PC-9 (cell line): ENCODE data around the gene ALMS1. TPM values are rescaled to one million over a fixed set of nuclear protein-coding genes. Genes with fewer than 3 reads are reported as not detected.

Source experiments
- BruUV-seq: library from RNA; stranded (reverse); fragments of 400-500 nt; replicated peaks from 2 replicates; lab custom pipeline; 2021; lab: Mats Ljungman, UMichigan
- CTCF ChIA-PET: fragments of 300-600 bp; sonication (Branson Sonifier 250); formaldehyde crosslinking; loops from one replicate; lab custom pipeline; 2022; ENCODE audit warnings: antibody characterized with exemption; lab: Charles Lee
- POLR2A ChIA-PET: fragments of 300-600 bp; sonication (Branson Sonifier 250); formaldehyde crosslinking; loops from one replicate; lab custom pipeline; 2022; ENCODE audit warnings: antibody characterized with exemption; ENCODE audit not compliant: unreplicated experiment; lab: Charles Lee
- DNase-seq, 2 experiments: peaks; one replicate each; pipeline versions ENCODE4 v3.0.0 to v3.0.0-alpha.2; 2015 to 2022; ENCODE audit warnings: mixed read lengths in 1 of 2
- H2AFZ ChIP-seq: fragments of 200-600 bp; sonication (generic); 2 replicates; pipeline ENCODE4 v1.8.1; 2017; ENCODE audit warnings: antibody characterized with exemption
- H3F3A ChIP-seq: fragments of 200-600 bp; sonication (generic); 2 replicates; pipeline ENCODE4 v1.8.1; 2017; ENCODE audit warnings: antibody characterized with exemption, mild to moderate bottlenecking, low read depth; ENCODE audit not compliant: insufficient read depth
- H3K27ac ChIP-seq: fragments of 200-600 bp; sonication (generic); 2 replicates; pipeline ENCODE4 v1.6.1; 2016; ENCODE audit warnings: mixed run types
- H3K27me3 ChIP-seq: fragments of 200-600 bp; sonication (generic); 2 replicates; pipeline ENCODE4 v1.6.1; 2016; ENCODE audit warnings: low read depth, mixed run types; ENCODE audit not compliant: insufficient read depth
- H3K36me3 ChIP-seq: fragments of 200-600 bp; sonication (generic); 2 replicates; pipeline ENCODE4 v1.6.1; 2016; ENCODE audit warnings: low read depth, mixed run types
- H3K4me1 ChIP-seq: fragments of 200-600 bp; sonication (generic); replicated peaks from 2 replicates; pipeline ENCODE4 v1.6.1; 2016; ENCODE audit warnings: mixed run types; ENCODE audit not compliant: insufficient read depth
- H3K4me2 ChIP-seq: fragments of 200-600 bp; sonication (generic); 2 replicates; pipeline ENCODE4 v1.6.1; 2017; ENCODE audit warnings: mixed run types
- H3K4me3 ChIP-seq: fragments of 200-600 bp; sonication (generic); 2 replicates; pipeline ENCODE4 v1.6.1; 2016; ENCODE audit warnings: mixed run types
- H3K79me2 ChIP-seq: fragments of 200-600 bp; sonication (generic); 2 replicates; pipeline ENCODE4 v1.6.1; 2017; ENCODE audit warnings: low read depth, mixed run types
- H3K9me2 ChIP-seq: fragments of 200-600 bp; sonication (generic); 2 replicates; pipeline ENCODE4 v1.8.1; 2017; ENCODE audit warnings: mild to moderate bottlenecking; ENCODE audit not compliant: insufficient read depth
- H3K9me3 ChIP-seq: fragments of 200-600 bp; sonication (generic); 2 replicates; pipeline ENCODE4 v1.8.1; 2016; ENCODE audit warnings: low read depth; ENCODE audit not compliant: insufficient read depth
- H4K20me1 ChIP-seq: fragments of 200-600 bp; sonication (generic); 2 replicates; pipeline ENCODE4 v1.8.1; 2017; ENCODE audit not compliant: insufficient read depth
- CTCF ChIP-seq: fragments of 200-600 bp; sonication (generic); conservative IDR thresholded peaks from 2 replicates; pipeline ENCODE4 v1.6.1; 2017; ENCODE audit warnings: mixed run types, antibody characterized with exemption, mild to moderate bottlenecking, moderate library complexity
- EZH2 ChIP-seq: fragments of 200-600 bp; sonication (generic); IDR thresholded peaks from 2 replicates; pipeline ENCODE4 v1.8.0; 2017; ENCODE audit warnings: antibody characterized with exemption, low read depth
- intact Hi-C: fragments of 100-400 bp; cut with micrococcal nuclease; formaldehyde crosslinking; loops from one replicate; pipeline ENCODE4 v1.10.0; 2022; ENCODE audit not compliant: unreplicated experiment
- total RNA-seq: library from RNA; stranded (reverse); gene quantifications from 2 replicates; pipeline ENCODE4 v1.2.3, GENCODE V29; 2021

ALMS1 gene
- total RNA-seq, 1 experiment from 2014 or later: 16.7 TPM

- POLR2A ChIA-PET: no interaction called here
- BruUV-seq: no TSS peak
- TF ChIP-seq CTCF (no peak), EZH2 (no peak)
Measured at GRCh38 chr2:73350035-73350691, 35.5 kb upstream of the ALMS1 start.

DNA sequence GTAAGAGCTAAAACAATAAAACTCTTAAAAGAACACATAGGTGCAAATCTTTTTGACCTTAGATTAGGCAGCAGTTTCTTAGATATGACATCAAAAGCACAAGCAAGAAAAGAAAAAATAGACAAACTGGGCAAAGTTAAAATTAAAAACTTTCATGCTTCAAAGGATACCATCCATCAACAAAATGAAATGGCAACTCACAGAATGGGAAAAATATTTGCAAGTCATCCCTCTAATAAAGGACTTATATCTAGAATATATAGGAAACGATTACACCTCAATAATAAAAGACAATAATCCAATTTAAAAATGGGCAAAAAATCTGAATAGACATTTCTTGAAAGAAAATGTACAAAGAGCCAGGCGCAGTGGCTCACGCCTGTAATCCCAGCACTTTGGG is 29.5 kb upstream of the ALMS1 start:
- Histone ChIP-seq H3K9me3 (no peaks in the 10 kb centered on the region), H3K79me2 (no peaks in the 10 kb centered on the region), H3K27ac (no peak overlapping the region), H3K4me3 (no peak overlapping the region), H3K4me1 (no peaks in the 10 kb centered on the region), H3K9me2 (no peaks in the 10 kb centered on the region), H3K4me2 (no peak overlapping the region), H2AFZ (no peak overlapping the region), H4K20me1 (no peaks in the 10 kb centered on the region; the same call in 1 of the 2 replicates), H3K27me3 (no peaks in the 10 kb centered on the region), H3F3A (0 out of 2 replicates have a peak, but pooled peaks cover 5% of the 10 kb centered on the region), H3K36me3 (no peaks in the 10 kb centered on the region)
- POLR2A ChIA-PET: no interaction called here
- no peak for DNase-seq
- BruUV-seq: no TSS peak
- TF ChIP-seq EZH2 (no peak), CTCF (no peak)
- CTCF ChIA-PET: no interaction called here
- intact Hi-C loops: no loop called here

More at GRCh38 chr2:73350035-73350691, 35.5 kb upstream of the ALMS1 start:
- CTCF ChIA-PET: no interaction called here
- H3K36me3 ChIP-seq: no peaks in the 10 kb centered on the region
- H4K20me1 ChIP-seq: no peaks in the 10 kb centered on the region
- no peaks in the 10 kb centered on the region for H3K4me1 ChIP-seq
- DNase-seq: no peak
- no peak overlapping the region for H3K4me3 ChIP-seq
- intact Hi-C loops: no loop called here
- H3K79me2 ChIP-seq: no peaks in the 10 kb centered on the region
- peaks cover 28% of the 10 kb centered on the region for H3K27me3 ChIP-seq
- H3K9me2 ChIP-seq: no peaks in the 10 kb centered on the region
- H3K27ac ChIP-seq: no peak overlapping the region
- H2AFZ ChIP-seq: no peak overlapping the region
- H3K4me2 ChIP-seq: no peak overlapping the region
- no peaks in the 10 kb centered on the region for H3F3A ChIP-seq
- H3K9me3 ChIP-seq: no peaks in the 10 kb centered on the region

DNA sequence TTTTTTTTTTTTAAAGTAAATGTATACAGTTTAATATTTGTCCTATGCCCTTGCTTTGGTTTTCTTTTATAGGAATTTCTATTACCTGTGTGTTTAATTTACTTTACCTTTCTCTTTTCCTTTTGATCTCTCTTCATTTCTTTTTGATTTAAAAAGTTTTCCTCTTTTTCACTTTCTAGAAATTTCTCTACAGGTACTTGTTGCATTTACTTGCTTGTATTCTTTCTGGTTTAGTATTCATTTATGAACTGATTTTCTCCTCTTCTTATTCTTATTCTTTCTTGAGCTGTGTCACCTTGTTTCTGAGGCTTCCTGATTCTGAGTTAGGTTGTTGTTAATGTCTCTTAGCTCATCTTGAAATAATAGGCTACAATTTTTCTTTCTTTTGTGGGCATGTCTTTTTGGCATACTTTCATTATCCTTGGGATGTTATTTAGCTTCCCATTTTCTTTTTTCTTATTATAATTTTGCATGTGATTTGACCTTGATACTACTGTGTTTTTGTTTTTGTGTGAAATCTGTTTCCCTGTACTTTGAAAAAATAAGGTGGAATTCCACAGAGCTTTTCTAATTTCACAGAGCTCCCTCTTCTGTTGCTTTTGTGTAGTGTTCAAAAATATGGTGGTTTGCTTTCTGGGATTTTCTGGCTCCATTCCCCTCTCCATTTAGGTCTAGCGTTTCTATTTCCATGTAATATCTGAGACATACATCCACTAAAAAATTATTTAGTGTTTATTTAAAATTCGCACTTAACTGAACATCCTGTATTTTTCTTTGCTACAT is 25.5 kb upstream of the ALMS1 start:
- no peak overlapping the region for H2AFZ ChIP-seq
- no peak overlapping the region for H3K4me3 ChIP-seq
- BruUV-seq: no TSS peak
- CTCF ChIA-PET: interaction anchor here (0.6 to 1.1 kb wide), 2 partner anchors 60 to 127 kb away, joined by 3 to 5 read pairs; partner anchors contain the start of gene PRADC1
- POLR2A ChIA-PET: interaction anchor here (0.7 kb wide), 2 partner anchors 79 to 183 kb away, joined by 3 read pairs; no protein-coding TSS in a partner anchor
- H4K20me1 ChIP-seq: peaks cover 3% of the 10 kb centered on the region; the same call in 1 of the 2 replicates
- H3K36me3 ChIP-seq: no peaks in the 10 kb centered on the region
- 0 out of 2 replicates have a peak, but pooled peaks cover 5% of the 10 kb centered on the region for H3F3A ChIP-seq
- H3K4me2 ChIP-seq: no peak overlapping the region
- H3K79me2 ChIP-seq: no peaks in the 10 kb centered on the region
- H3K9me2 ChIP-seq: no peaks in the 10 kb centered on the region
- H3K4me1 ChIP-seq: no peaks in the 10 kb centered on the region
- TF ChIP-seq EZH2 (no peak), CTCF (peak; percentile 69)
- no peaks in the 10 kb centered on the region for H3K9me3 ChIP-seq
- H3K27me3 ChIP-seq: 0 out of 2 replicates have a peak, but pooled peaks cover 8% of the 10 kb centered on the region
- no peak for DNase-seq
- no peak overlapping the region for H3K27ac ChIP-seq
- intact Hi-C loops: no loop called here
